ENCODE data around the gene LSM4. TPM values are rescaled to one million over a fixed set of nuclear protein-coding genes. Genes with fewer than 3 reads are reported as not detected.

Gene LSM4
- total and polyA plus RNA-seq, 10 donors = 55.8 to 192 (median 80.2) TPM

GRCh38 chr19:18300930-18301717, 21.8 kb downstream of the LSM4 start:
- no peaks in the 10 kb centered on the region for H3K27me3 ChIP-seq (replicated peaks in 1 of 7)
- intact Hi-C loops (cut with DNase I; ENCODE audit: low total_unique reads) = no loop called here
- DNase-seq = no peak
- H3K4me3 ChIP-seq = no peak overlapping the region
- peaks cover 0 to 3% (median 0%) of the 10 kb centered on the region in 6 donors for H3K36me3 ChIP-seq
- H3K9me3 ChIP-seq = no peaks in the 10 kb centered on the region
- peaks cover 39 to 61% (median 41%) of the 10 kb centered on the region in 6 donors for H3K4me1 ChIP-seq
- H3K27ac ChIP-seq = peak overlapping the region in 7 of 8 donors; percentile 39 to 99 (median 95)
- WGBS, 5 donors = 69 to 81% (median 72%) methylated on average over 10 to 18 of the region's 18 CpGs
- TF ChIP-seq POLR2A (IDR thresholded peaks at IDR 0.05) = no peak
- peak in 2 of 3 donors; percentile 26 to 58 for TF ChIP-seq POLR2AphosphoS5 (IDR thresholded peaks at IDR 0.05)
- TF ChIP-seq CTCF (IDR thresholded peaks at IDR 0.05 in 8 of 11, conservative IDR thresholded peaks at IDR 0.05 in 3 of 11) = no peak

- Histone ChIP-seq H3K36me3 (no peaks in the 10 kb centered on the region), H3K4me1 (peaks cover 25 to 48% (median 27%) of the 10 kb centered on the region in 6 donors), H3K4me3 (no peak overlapping the region), H3K9me3 (no peaks in the 10 kb centered on the region), H3K27me3 (replicated peaks in 1 of 7) (no peaks in the 10 kb centered on the region), H3K27ac (no peak overlapping the region)
- WGBS, 5 donors = 94 to 97% (median 96%) methylated on average over 9 of the region's 9 CpGs
- TF ChIP-seq POLR2A (IDR thresholded peaks at IDR 0.05) (no peak), CTCF (IDR thresholded peaks at IDR 0.05 in 8 of 11, conservative IDR thresholded peaks at IDR 0.05 in 3 of 11) (no peak), POLR2AphosphoS5 (IDR thresholded peaks at IDR 0.05) (no peak)
- intact Hi-C loops (cut with DNase I; ENCODE audit: low total_unique reads) = no loop called here
- DNase-seq = no peak
Observed at GRCh38 chr19:18299654-18300053, 23.2 kb downstream of the LSM4 start.

GRCh38 chr19:18298601-18299000, 24.3 kb downstream of the LSM4 start:
- Histone ChIP-seq H3K27me3 (replicated peaks in 1 of 7) (no peaks in the 10 kb centered on the region), H3K27ac (no peak overlapping the region), H3K4me1 (peaks cover 22 to 48% (median 26%) of the 10 kb centered on the region in 6 donors), H3K9me3 (no peaks in the 10 kb centered on the region), H3K4me3 (no peak overlapping the region), H3K36me3 (no peaks in the 10 kb centered on the region)
- no peak for DNase-seq
- WGBS, 5 donors = 65 to 79% (median 75%) methylated on average over 6 of the region's 6 CpGs
- intact Hi-C loops (cut with DNase I; ENCODE audit: low total_unique reads) = no loop called here
- TF ChIP-seq POLR2AphosphoS5 (IDR thresholded peaks at IDR 0.05) (no peak), CTCF (IDR thresholded peaks at IDR 0.05 in 8 of 11, conservative IDR thresholded peaks at IDR 0.05 in 3 of 11) (no peak), POLR2A (IDR thresholded peaks at IDR 0.05) (no peak)

GRCh38 chr19:18297308-18297707, 25.6 kb downstream of the LSM4 start:
- Histone ChIP-seq H3K4me1 (peaks cover 18 to 48% (median 24%) of the 10 kb centered on the region in 6 donors), H3K27me3 (replicated peaks in 1 of 7) (no peaks in the 10 kb centered on the region), H3K36me3 (no peaks in the 10 kb centered on the region), H3K9me3 (no peaks in the 10 kb centered on the region), H3K27ac (peak overlapping the region in 1 of 8 donors; percentile 16), H3K4me3 (no peak overlapping the region)
- DNase-seq = no peak
- TF ChIP-seq POLR2AphosphoS5 (IDR thresholded peaks at IDR 0.05) = no peak
- TF ChIP-seq CTCF (IDR thresholded peaks at IDR 0.05 in 8 of 11, conservative IDR thresholded peaks at IDR 0.05 in 3 of 11) = no peak
- no peak for TF ChIP-seq POLR2A (IDR thresholded peaks at IDR 0.05)
- intact Hi-C loops (cut with DNase I; ENCODE audit: low total_unique reads) = no loop called here
- WGBS, 5 donors = 68 to 92% (median 74%) methylated on average over 4 of the region's 4 CpGs
